ENCODE data around the gene OR52H1. TPM values are rescaled to one million over a fixed set of nuclear protein-coding genes. Genes with fewer than 3 reads are reported as not detected.

Gene OR52H1
- total and polyA plus RNA-seq, 2 of the 4 experiments (the other 2 are of a cell fraction) = 0.18 TPM; not detected in 1

DNA sequence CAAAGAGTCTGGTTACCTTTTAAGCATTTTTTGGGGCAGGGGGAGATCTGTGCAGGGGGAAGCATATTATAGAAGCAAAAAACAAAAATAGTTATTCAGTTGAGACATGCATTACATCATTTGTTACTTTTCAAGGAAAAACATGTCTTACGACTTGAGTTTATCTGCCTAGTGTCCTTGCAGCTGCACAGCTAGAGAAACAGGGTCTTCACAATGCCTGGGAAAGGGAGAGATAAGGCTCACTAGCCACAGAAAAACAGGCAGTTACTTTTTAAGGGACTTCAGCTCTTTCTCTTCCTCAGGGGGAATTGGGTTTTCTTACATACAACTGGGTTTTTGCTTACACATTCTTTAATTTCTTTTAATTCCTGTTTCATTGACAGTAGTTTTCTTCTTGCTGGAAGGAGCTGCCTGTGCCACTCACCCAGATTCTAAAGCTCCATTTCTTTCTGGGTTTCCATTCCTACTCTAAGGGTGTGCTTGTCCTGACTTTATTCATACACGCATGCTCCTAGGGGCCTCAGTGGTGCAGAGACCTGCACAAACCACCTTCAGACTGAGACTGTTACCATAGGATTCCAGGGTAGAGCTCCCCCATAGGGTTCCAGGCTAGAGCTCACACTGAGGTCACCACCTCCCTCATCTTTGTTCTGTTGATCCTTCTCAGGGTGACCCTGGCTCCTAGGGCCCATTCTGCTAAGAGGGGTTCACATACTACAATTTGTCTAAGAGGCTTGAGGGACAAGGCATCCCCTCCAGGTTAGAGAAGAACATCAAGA is 17.1 kb downstream of the OR52H1 start:
- no peak for ATAC-seq (ENCODE audit: low read depth)
- no TSS peak for BruUV-seq (replicated peaks)
- peak overlapping the region; percentile 37 for H2AK9ac ChIP-seq (replicated peaks; ENCODE audit: low read depth, low read length, poor library complexity)
- H3K4ac ChIP-seq (ENCODE audit: low read depth, low read length) = no peak overlapping the region
- H3K56ac ChIP-seq (ENCODE audit: extremely low read depth, insufficient read depth, low read length) = no peak overlapping the region
- H4K20me1 ChIP-seq (ENCODE audit: insufficient read depth, low read length) = no peaks in the 10 kb centered on the region
- no peaks in the 10 kb centered on the region for H3K9me3 ChIP-seq (ENCODE audit: control insufficient read depth, insufficient read depth, low read length)
- in situ Hi-C loops (cut with MboI; ENCODE audit: low sequenced_read_pairs) (no loop called here), dilution Hi-C loops (cut with HindIII; ENCODE audit: low sequenced_read_pairs, unreplicated experiment) (no loop called here), intact Hi-C loops (cut with micrococcal nuclease) (no loop called here)
- H2AFZ ChIP-seq (replicated peaks; ENCODE audit: low read length, poor library complexity) = no peak overlapping the region
- no peak overlapping the region for H3K23ac ChIP-seq (ENCODE audit: low read depth, low read length)
- H2BK5ac ChIP-seq (ENCODE audit: low read depth, low read length, poor library complexity, severe bottlenecking) = no peak overlapping the region
- no peak overlapping the region for H3K4me2 ChIP-seq (ENCODE audit: low read depth, low read length)
- H4K5ac ChIP-seq (ENCODE audit: low read depth, low read length) = no peak overlapping the region
- H3K36me3 ChIP-seq (ENCODE audit: control insufficient read depth, insufficient read depth, low read length) = no peaks in the 10 kb centered on the region
- H3K9me1 ChIP-seq (ENCODE audit: insufficient read depth, low read length) = no peaks in the 10 kb centered on the region
- WGBS, 2 experiments (ENCODE audit: extremely low coverage in 2 of 2, insufficient read length in 1 of 2) = 67% methylated on average over 1 of the region's 2 CpGs; no CpG with 5 or more reads in 1 of the 2 experiments
- no peak overlapping the region for H4K91ac ChIP-seq (ENCODE audit: insufficient read depth, low read depth, low read length)
- H2BK120ac ChIP-seq (ENCODE audit: low read depth, low read length) = no peak overlapping the region
- no peak overlapping the region for H2BK20ac ChIP-seq (ENCODE audit: low read depth, low read length)
- no peak overlapping the region for H4K8ac ChIP-seq (ENCODE audit: low read depth in 2 of 2, low read length in 2 of 2)
- no peaks in the 10 kb centered on the region for H3K79me1 ChIP-seq (ENCODE audit: low read depth in 1 of 2, low read length in 2 of 2)
- TF ChIP-seq BHLHE40 (IDR thresholded peaks at IDR 0.05; ENCODE audit: low read depth, low read length) (no peak), NFE2L2 (IDR thresholded peaks at IDR 0.05; ENCODE audit: low read depth, low read length) (no peak), CEBPB (IDR thresholded peaks at IDR 0.05; ENCODE audit: low read depth, low read length) (no peak), RCOR1 (IDR thresholded peaks at IDR 0.05; ENCODE audit: insufficient replicate concordance, low read length) (no peak), RAD21 (IDR thresholded peaks at IDR 0.05; ENCODE audit: low read length) (no peak), FOS (IDR thresholded peaks at IDR 0.05; ENCODE audit: low read depth, low read length) (no peak), POLR2A (IDR thresholded peaks at IDR 0.05; ENCODE audit: low read depth, low read length) (no peak), MAFK (IDR thresholded peaks at IDR 0.05; ENCODE audit: low read depth, low read length) (no peak), CHD1 (IDR thresholded peaks at IDR 0.05; ENCODE audit: low read depth, low read length) (no peak)
- TF ChIP-seq, protein P1, sequence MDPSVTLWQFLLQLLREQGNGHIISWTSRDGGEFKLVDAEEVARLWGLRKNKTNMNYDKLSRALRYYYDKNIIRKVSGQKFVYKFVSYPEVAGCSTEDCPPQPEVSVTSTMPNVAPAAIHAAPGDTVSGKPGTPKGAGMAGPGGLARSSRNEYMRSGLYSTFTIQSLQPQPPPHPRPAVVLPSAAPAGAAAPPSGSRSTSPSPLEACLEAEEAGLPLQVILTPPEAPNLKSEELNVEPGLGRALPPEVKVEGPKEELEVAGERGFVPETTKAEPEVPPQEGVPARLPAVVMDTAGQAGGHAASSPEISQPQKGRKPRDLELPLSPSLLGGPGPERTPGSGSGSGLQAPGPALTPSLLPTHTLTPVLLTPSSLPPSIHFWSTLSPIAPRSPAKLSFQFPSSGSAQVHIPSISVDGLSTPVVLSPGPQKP (IDR thresholded peaks at IDR 0.05; ENCODE audit: borderline replicate concordance, low read depth, low read length) = no peak
- H2BK15ac ChIP-seq (ENCODE audit: low read depth, low read length) = no peak overlapping the region
- no peak for DNase-seq
- POLR2A ChIA-PET (ENCODE audit: unreplicated experiment) = no interaction called here
- H3K9ac ChIP-seq (ENCODE audit: low read depth, low read length) = no peak overlapping the region
- H3K14ac ChIP-seq (replicated peaks; ENCODE audit: low read depth, low read length) = no peak overlapping the region
- CTCF ChIA-PET = no interaction called here
- H2AK5ac ChIP-seq (ENCODE audit: low read depth, low read length) = no peak overlapping the region
- H3K18ac ChIP-seq (ENCODE audit: low read depth, low read length) = no peak overlapping the region
- H3K4me3 ChIP-seq (ENCODE audit: insufficient read depth, low read depth, low read length) = no peak overlapping the region
- no peaks in the 10 kb centered on the region for H3K4me1 ChIP-seq (ENCODE audit: control insufficient read depth, insufficient read depth, low read length)
- no peak overlapping the region for H3K27ac ChIP-seq (ENCODE audit: insufficient read depth, low read length)
- no peaks in the 10 kb centered on the region; the same call in none of the 2 replicates for H3K27me3 ChIP-seq (ENCODE audit: control insufficient read depth, insufficient read depth, low read length)

Measured in IMR-90 (cell line).